ENCODE data around the gene MFSD8. TPM values are rescaled to one million over a fixed set of nuclear protein-coding genes. Genes with fewer than 3 reads are reported as not detected.
A peak's percentile ranks its signal among the peaks of the same experiment; 100 is the strongest.
"Not testable (repeated sequence)": the region's sequence is repeated elsewhere in the genome, so short reads cannot be mapped to it uniquely, and the experiment has no call there.

The MFSD8 gene
- total RNA-seq, 1 experiment from 2014 or later, result 14.9 TPM

DNA sequence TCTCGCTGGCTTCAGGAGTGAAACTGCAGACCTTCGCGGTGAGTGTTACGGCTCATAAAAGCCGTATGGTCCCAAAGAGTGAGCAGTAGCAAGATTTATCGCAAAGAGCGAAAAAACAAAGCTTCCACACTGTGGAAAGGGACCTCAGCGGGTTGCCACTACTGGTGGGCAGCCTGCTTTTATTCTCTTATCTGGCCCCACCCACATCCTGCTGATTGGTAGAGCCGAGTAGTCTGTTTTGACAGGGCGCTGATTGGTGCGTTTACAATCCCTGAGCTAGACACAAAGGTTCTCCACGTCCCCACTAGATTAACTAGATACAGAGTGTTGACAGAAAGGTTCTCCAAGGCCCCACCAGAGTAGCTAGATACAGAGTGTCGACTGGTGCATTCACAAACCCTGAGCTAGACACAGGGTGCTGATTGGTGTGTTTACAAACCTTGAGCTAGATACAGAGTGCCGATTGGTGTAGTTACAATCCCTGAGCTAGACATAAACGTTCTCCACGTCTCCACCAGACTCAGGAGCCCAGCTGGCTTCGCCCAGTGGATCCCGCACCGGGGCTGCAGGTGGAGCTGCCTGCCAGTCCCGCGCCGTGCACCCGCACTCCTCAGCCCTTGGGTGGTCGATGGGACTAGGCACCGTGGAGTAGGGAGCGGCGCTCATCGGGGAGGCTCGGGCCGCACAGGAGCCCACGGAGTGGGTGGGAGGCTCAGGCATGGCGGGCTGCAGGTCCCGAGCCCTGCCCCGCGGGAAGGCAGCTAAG lies 1.2 kb downstream of the MFSD8 start:
- in situ Hi-C loops (cut with HindIII; ENCODE audit: low pct_unique_long_range_greater_than_20kb, low sequenced_read_pairs), result not testable (repeated sequence)
- peak; percentile 28 for DNase-seq (ENCODE audit: low read depth)

- in situ Hi-C loops (cut with HindIII; ENCODE audit: low pct_unique_long_range_greater_than_20kb, low sequenced_read_pairs), result no loop called here
- no peak for DNase-seq (ENCODE audit: low read depth)
Measured at GRCh38 chr4:127959794-127960193, 5.2 kb downstream of the MFSD8 start.

DNA sequence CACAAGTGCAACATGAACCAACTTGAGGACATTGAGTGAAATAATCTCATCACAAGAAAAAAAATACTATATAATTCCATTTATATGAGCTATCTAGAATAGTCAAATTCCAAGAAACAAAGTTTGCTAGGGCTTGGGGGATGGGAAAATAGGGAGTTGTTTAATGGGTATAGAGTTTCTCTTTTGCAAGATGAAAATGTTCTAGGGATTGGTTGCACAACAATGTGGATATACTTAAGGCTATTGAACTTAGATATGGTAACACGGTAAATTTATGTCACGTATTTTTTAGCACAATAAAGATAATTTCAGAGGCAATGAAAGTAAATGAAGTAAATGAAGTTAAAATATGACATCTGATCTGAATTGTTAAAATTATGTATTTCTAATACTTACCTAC lies 7.9 kb downstream of the MFSD8 start:
- in situ Hi-C loops (cut with HindIII; ENCODE audit: low pct_unique_long_range_greater_than_20kb, low sequenced_read_pairs), result no loop called here
- DNase-seq (ENCODE audit: low read depth), result no peak

DNA sequence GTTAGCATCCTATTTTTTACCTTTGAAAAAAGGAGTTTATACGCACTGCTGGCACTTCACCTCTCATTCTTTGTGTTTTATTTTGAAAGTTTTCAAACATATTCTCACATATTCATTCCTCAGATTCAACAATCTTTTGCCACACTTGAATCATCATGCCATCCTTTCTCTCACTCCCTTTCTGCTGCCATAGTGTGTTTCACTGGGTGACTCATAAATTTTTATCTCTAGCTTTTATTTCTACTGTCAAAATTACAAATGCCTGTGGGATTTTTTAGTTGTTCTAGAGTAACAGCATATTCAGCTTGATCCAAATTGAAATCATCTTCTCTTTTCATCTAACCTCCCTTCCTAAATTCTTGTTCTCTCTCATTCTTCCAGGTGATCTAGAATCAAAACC lies 28.0 kb downstream of the MFSD8 start:
- DNase-seq (ENCODE audit: low read depth), result no peak
- in situ Hi-C loops (cut with HindIII; ENCODE audit: low pct_unique_long_range_greater_than_20kb, low sequenced_read_pairs), result no loop called here

DNA sequence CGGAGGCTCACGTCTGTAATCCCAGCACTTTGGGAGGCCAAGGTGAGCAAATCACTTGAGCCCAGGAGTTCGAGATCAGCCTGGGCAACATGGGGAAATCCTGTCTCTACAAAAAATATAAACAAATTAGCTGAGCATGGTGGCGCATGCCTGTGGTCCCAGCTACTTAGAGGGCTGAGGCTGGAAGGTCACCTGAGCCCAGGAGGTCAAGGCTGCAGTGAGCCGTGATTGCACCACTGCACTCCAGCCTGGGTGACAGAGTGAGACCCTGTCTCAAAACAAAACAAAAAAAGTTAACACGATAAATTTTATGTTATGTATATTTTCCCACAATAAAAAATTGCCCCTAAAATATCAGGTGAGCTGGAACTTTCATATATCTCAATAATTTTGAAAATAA lies 33.1 kb downstream of the MFSD8 start:
- DNase-seq (ENCODE audit: low read depth); in situ Hi-C loops (cut with HindIII; ENCODE audit: low pct_unique_long_range_greater_than_20kb, low sequenced_read_pairs): not testable (repeated sequence)

DNA sequence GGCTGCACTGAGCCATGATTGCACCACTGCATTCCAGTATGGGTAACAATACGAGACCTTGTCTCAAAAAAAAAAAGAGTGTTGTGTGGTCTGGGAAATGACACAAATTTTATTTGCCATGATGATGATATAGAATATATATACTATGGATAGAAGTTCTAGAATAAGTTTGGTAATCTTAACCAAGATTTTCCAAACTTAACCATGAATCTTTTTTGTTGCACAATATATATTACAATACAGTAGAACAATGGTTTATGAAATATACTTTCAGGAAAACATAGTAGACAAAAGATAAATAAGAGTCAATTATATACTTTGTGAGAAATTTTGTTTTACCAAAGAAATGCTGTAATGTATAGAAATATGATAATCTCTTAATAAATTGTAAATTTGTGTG lies 34.8 kb downstream of the MFSD8 start:
- in situ Hi-C loops (cut with HindIII; ENCODE audit: low pct_unique_long_range_greater_than_20kb, low sequenced_read_pairs), result no loop called here
- DNase-seq (ENCODE audit: low read depth), result no peak

DNA sequence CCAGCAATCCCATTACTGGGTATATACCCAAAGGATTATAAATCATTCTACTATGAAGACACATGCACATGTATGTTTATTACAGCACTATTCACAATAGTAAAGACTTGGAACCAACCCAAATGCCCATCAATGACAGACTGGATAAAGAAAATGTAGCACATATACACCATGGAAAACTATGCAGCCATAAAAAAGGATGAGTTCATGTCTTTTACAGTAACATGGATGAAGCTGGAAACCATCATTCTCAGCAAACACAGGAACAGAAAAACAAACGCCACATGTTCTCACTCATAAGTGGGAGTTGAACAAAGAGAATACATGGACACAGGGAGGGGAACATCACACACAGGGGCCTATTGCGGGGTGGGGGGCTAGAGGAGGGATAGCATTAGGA lies 39.3 kb downstream of the MFSD8 start:
- DNase-seq (ENCODE audit: low read depth); in situ Hi-C loops (cut with HindIII; ENCODE audit: low pct_unique_long_range_greater_than_20kb, low sequenced_read_pairs): not testable (repeated sequence)

- in situ Hi-C loops (cut with HindIII; ENCODE audit: low pct_unique_long_range_greater_than_20kb, low sequenced_read_pairs), result no loop called here
- DNase-seq (ENCODE audit: low read depth), result no peak
Measured at GRCh38 chr4:127922226-127922625, 42.7 kb downstream of the MFSD8 start.

DNA sequence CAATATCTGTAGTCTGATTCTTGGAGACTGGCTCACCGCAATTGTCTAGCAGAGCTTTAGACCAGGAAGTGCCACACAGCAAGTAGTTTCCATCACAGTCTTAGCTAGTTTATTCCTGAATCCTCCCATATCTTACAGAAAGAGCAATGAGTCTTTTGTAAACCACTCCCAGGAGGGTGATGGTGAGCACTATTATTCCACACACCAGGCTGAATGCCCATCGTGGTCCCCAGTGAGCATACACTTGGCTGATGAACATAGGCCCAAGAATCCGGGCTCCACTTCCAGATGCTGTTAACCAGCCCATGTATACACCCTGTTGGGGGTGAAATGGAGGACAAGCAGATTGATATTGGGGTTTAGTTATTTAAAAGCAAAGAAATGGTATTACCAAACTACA lies 44.5 kb downstream of the MFSD8 start:
- in situ Hi-C loops (cut with HindIII; ENCODE audit: low pct_unique_long_range_greater_than_20kb, low sequenced_read_pairs), result no loop called here

DNA sequence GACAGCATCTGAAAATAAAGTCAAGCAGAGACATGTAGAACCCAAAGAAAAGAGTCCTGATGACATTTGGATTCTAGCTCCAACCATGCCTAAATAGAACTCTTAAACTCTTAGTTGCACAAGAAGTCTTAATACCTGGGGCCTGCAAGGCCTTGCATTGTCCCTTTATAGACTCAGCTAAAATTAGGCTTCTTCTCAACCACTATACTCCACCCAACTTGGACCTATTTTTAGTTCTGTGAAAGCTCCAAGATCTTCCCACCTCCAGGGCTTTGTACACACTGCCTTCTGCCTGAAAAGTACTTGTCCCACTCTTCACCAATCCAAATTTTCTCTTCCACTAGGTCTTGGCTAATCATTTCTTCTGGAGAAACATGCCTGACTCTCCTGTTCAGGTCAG lies 47.8 kb downstream of the MFSD8 start:
- DNase-seq (ENCODE audit: low read depth), result no peak
- in situ Hi-C loops (cut with HindIII; ENCODE audit: low pct_unique_long_range_greater_than_20kb, low sequenced_read_pairs), result no loop called here

More for the DNA sequence above, 44.5 kb downstream of the MFSD8 start:
- DNase-seq (ENCODE audit: low read depth), result no peak

DNA sequence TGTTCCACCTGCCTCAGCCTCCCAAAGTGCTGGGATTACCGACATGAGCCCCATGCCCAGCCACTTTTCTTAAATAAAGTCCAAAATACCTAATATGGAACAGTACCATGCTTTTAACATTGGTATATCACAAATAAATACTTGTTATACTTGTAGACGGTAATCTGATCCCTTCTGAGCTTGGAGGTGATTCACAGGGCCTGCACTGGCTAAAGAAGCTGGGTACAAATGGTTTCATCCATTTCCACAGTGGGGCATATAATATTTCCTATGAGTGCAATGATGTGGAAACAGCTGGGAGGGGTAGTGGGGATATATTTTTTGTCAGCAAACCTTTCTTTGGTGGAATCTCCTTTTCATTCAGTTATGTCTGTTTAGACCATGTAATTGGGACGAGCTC lies 48.5 kb downstream of the MFSD8 start:
- no peak for DNase-seq (ENCODE audit: low read depth)
- in situ Hi-C loops (cut with HindIII; ENCODE audit: low pct_unique_long_range_greater_than_20kb, low sequenced_read_pairs), result no loop called here

GRCh38 chr4:127905029-127905428 lies 59.9 kb downstream of the MFSD8 start:
- in situ Hi-C loops (cut with HindIII; ENCODE audit: low pct_unique_long_range_greater_than_20kb, low sequenced_read_pairs), result no loop called here
- DNase-seq (ENCODE audit: low read depth), result no peak

- in situ Hi-C loops (cut with HindIII; ENCODE audit: low pct_unique_long_range_greater_than_20kb, low sequenced_read_pairs), result not testable (repeated sequence)
Measured at GRCh38 chr4:127899682-127900081, 65.3 kb downstream of the MFSD8 start.

GRCh38 chr4:127896528-127896927 lies 68.4 kb downstream of the MFSD8 start:
- no peak for DNase-seq (ENCODE audit: low read depth)
- in situ Hi-C loops (cut with HindIII; ENCODE audit: low pct_unique_long_range_greater_than_20kb, low sequenced_read_pairs), result no loop called here

More at GRCh38 chr4:127899682-127900081, 65.3 kb downstream of the MFSD8 start:
- DNase-seq (ENCODE audit: low read depth), result not testable (repeated sequence)

DNA sequence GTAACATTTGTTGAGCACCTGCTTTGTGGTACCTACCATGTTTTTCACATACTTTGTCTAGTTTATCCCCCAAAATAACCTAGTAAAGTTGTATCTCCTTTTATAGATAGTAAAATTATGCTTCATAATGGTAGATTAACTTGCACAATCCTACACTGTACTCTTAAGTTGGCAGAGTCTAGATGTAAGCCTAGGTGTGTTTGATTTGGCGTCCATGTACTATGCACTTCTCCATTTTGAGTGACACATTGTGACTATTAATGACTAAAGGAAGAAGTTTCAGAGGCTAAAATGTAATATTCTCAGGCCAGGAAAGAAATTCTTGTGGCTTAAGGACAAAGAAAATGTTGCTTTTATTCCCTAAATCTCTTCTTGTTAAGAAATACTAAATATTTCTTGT lies 68.9 kb downstream of the MFSD8 start:
- in situ Hi-C loops (cut with HindIII; ENCODE audit: low pct_unique_long_range_greater_than_20kb, low sequenced_read_pairs), result no loop called here
- DNase-seq (ENCODE audit: low read depth), result no peak

DNA sequence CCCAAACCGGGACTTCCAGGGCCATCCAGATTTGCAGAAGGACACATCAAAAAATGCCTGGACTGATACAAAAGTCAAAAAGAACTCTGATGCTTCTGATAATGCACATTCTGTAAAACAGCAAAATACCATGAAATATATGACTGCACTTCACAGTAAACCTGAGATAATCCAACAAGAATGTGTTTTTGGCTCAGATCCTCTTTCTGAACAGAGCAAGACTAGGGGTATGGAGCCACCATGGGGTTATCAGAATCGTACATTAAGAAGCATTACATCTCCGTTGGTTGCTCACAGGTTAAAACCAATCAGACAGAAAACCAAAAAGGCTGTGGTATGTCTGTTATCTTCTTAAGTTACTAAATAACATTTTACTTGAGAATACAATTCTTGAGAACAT lies 75.1 kb downstream of the MFSD8 start:
- no peak for DNase-seq (ENCODE audit: low read depth)
- in situ Hi-C loops (cut with HindIII; ENCODE audit: low pct_unique_long_range_greater_than_20kb, low sequenced_read_pairs), result no loop called here

- in situ Hi-C loops (cut with HindIII; ENCODE audit: low pct_unique_long_range_greater_than_20kb, low sequenced_read_pairs), result no loop called here
Measured at GRCh38 chr4:127888559-127888958, 76.4 kb downstream of the MFSD8 start.

DNA sequence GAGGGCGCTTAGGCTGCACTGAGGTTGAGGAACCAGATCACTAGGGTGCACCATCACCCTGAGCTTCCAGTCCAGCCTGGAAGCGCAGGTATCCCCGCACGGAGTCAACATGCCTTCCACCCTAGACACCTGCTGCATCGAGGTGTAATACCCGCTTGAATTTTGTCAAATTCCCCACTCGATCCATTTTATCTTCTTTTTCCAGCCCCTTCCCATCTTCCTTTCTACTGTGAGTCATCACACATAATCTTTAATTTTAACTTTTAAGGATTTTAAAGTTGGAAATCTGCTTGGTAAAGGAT lies 83.5 kb downstream of the MFSD8 start:
- in situ Hi-C loops (cut with HindIII; ENCODE audit: low pct_unique_long_range_greater_than_20kb, low sequenced_read_pairs), result no loop called here
- no peak for DNase-seq (ENCODE audit: low read depth)

More at GRCh38 chr4:127888559-127888958, 76.4 kb downstream of the MFSD8 start:
- DNase-seq (ENCODE audit: low read depth), result no peak

DNA sequence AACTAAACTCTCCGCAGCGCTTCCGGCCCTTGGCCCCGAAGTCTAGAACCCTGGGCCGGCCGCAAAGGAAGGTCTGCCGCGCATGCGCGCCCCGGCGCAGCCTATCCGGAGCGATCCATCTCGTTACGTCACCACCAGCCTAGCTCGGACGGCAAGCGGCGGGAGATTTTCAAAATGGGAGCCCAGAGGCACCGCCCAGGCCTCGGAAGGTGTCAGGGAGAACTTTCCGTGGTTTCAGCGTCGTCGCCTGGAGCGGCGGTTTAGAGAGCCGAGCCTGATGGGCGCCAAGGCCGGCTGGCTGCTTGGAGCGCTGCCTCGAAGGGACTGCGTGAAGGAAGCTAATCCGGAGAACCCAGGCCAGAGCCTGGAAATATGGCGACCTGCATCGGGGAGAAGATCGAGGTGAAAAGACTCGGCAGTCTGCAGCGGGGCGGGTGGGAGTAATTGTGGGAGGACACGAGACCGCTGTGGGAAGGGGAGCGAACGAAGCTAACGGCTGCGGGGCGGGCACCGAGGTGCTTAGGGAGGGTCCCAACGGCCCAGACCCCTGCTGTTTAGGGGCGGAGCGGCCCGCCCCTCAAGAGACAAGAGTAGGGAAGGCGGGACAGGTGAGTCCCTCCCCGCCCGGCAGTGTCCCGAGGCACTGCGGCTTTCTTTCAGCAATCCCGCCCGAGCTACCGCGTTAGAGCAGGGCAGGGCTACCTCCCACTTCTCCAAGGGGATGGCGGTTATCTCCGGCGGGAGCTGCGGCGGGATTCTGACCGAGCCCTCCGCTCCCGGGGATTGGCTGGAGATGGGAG lies 84.0 kb downstream of the MFSD8 start, which contains the start of gene PLK4:
TSS of gene PLK4 (plus strand) at position 131 of the 800 bp plus-strand sequence. CDS start at position 373, 242 bp downstream.
- DNase-seq (ENCODE audit: low read depth), result peak; percentile 96
- in situ Hi-C loops (cut with HindIII; ENCODE audit: low pct_unique_long_range_greater_than_20kb, low sequenced_read_pairs), result no loop called here

All from Caki2 (cell line).